ENCODE results near the gene LRTM2.

The LRTM2 gene

GRCh38 chr12:1879633-1880032 lies 59.3 kb downstream of the LRTM2 start:
- no peak overlapping the region for H3K27ac ChIP-seq

GRCh38 chr12:1880153-1880845 lies 59.9 kb downstream of the LRTM2 start:
- no peak for TF ChIP-seq ZFX (IDR thresholded peaks at IDR 0.05; ENCODE audit: borderline replicate concordance)
- no peak for TF ChIP-seq CTCF (IDR thresholded peaks at IDR 0.05)

More at GRCh38 chr12:1879633-1880032, 59.3 kb downstream of the LRTM2 start:
- TF ChIP-seq ZFX (IDR thresholded peaks at IDR 0.05; ENCODE audit: borderline replicate concordance): no peak

GRCh38 chr12:1880876-1881275 lies 60.5 kb downstream of the LRTM2 start:
- no peak overlapping the region for H3K27ac ChIP-seq
- TF ChIP-seq ZFX (IDR thresholded peaks at IDR 0.05; ENCODE audit: borderline replicate concordance): no peak
- TF ChIP-seq CTCF (IDR thresholded peaks at IDR 0.05): no peak

More at GRCh38 chr12:1880153-1880845, 59.9 kb downstream of the LRTM2 start:
- H3K27ac ChIP-seq: no peak overlapping the region

- H3K27ac ChIP-seq: no peak overlapping the region
- TF ChIP-seq CTCF (IDR thresholded peaks at IDR 0.05) (no peak), ZFX (IDR thresholded peaks at IDR 0.05; ENCODE audit: borderline replicate concordance) (no peak)
Observed at GRCh38 chr12:1881301-1881700, 60.9 kb downstream of the LRTM2 start.

- TF ChIP-seq ZFX (IDR thresholded peaks at IDR 0.05; ENCODE audit: borderline replicate concordance): no peak
- TF ChIP-seq CTCF (IDR thresholded peaks at IDR 0.05): no peak
- no peak overlapping the region for H3K27ac ChIP-seq
Observed at GRCh38 chr12:1881936-1882335, 61.6 kb downstream of the LRTM2 start.

- no peak overlapping the region for H3K27ac ChIP-seq
- TF ChIP-seq ZFX (IDR thresholded peaks at IDR 0.05; ENCODE audit: borderline replicate concordance): no peak
- TF ChIP-seq CTCF (IDR thresholded peaks at IDR 0.05): no peak
Observed at GRCh38 chr12:1882405-1882804, 62.0 kb downstream of the LRTM2 start.

GRCh38 chr12:1882850-1883470 lies 62.6 kb downstream of the LRTM2 start:
- no peak overlapping the region for H3K27ac ChIP-seq
- no peak for TF ChIP-seq CTCF (IDR thresholded peaks at IDR 0.05)
- TF ChIP-seq ZFX (IDR thresholded peaks at IDR 0.05; ENCODE audit: borderline replicate concordance): no peak
